Liver (tissue), 9 donors: Measurements from ENCODE around the gene GULP1. TPM values are rescaled to one million over a fixed set of nuclear protein-coding genes. Genes with fewer than 3 reads are reported as not detected.

Experiments
- DNase-seq: peaks from one replicate; pipeline ENCODE4 v3.0.0-alpha.2; 2017; ENCODE audit warnings: low spot score
- H3K27ac ChIP-seq, 2 donors: one replicate each; pipeline ENCODE4 v1.7.0; 2013; ENCODE audit warnings: inconsistent platforms in 2 of 2, low read length in 2 of 2, control low read depth in 1 of 2, low read depth in 1 of 2, mild to moderate bottlenecking in 1 of 2
- H3K27me3 ChIP-seq, 4 donors: one replicate each; pipeline versions ENCODE4 v1.6.1 to v1.7.0; 2013; ENCODE audit warnings: low read length in 3 of 4, inconsistent platforms in 1 of 4, mild to moderate bottlenecking in 1 of 4, moderate library complexity in 1 of 4; ENCODE audit not compliant: control insufficient read depth in 4 of 4, insufficient read depth in 4 of 4
- H3K36me3 ChIP-seq, 4 donors: one replicate each; pipeline versions ENCODE4 v1.6.1 to v1.7.0; 2013; ENCODE audit warnings: low read length in 3 of 4, mild to moderate bottlenecking in 3 of 4, low read depth in 1 of 4, moderate library complexity in 1 of 4; ENCODE audit not compliant: control insufficient read depth in 4 of 4, insufficient read depth in 3 of 4
- H3K4me1 ChIP-seq, 4 donors: one replicate each; pipeline versions ENCODE4 v1.6.1 to v1.7.0; 2013; ENCODE audit warnings: low read length in 3 of 4, mild to moderate bottlenecking in 3 of 4, moderate library complexity in 1 of 4; ENCODE audit not compliant: control insufficient read depth in 4 of 4, insufficient read depth in 4 of 4
- H3K4me3 ChIP-seq, 3 donors: one replicate each; pipeline versions ENCODE4 v1.6.1 to v1.7.0; 2013; ENCODE audit warnings: low read length in 3 of 3, control low read depth in 1 of 3, low read depth in 1 of 3, mild to moderate bottlenecking in 1 of 3
- H3K9ac ChIP-seq, 2 donors: one replicate each; pipeline ENCODE4 v1.7.0; 2013; ENCODE audit warnings: low read length in 2 of 2, mild to moderate bottlenecking in 2 of 2, moderate library complexity in 2 of 2, control low read depth in 1 of 2, low read depth in 1 of 2
- H3K9me3 ChIP-seq, 4 donors: one replicate each; pipeline versions ENCODE4 v1.6.1 to v1.7.0; 2013; ENCODE audit warnings: low read length in 3 of 4; ENCODE audit not compliant: control insufficient read depth in 4 of 4
- EGR1 ChIP-seq, 2 donors: IDR thresholded peaks; 2 replicates each; pipeline ENCODE4 v1.6.1; 2016 to 2018; ENCODE audit warnings: antibody characterized with exemption in 2 of 2, low read depth in 2 of 2
- FOXA1 ChIP-seq: IDR thresholded peaks from 2 replicates; pipeline ENCODE4 v1.6.1; 2016; ENCODE audit warnings: antibody characterized with exemption
- FOXA2 ChIP-seq: IDR thresholded peaks from 2 replicates; pipeline ENCODE4 v1.6.1; 2016; ENCODE audit warnings: antibody characterized with exemption
- GABPA ChIP-seq, 2 donors: IDR thresholded peaks in 1 of 2; conservative IDR thresholded peaks in 1 of 2; 2 replicates each; pipeline ENCODE4 v1.6.1; 2016; ENCODE audit warnings: antibody characterized with exemption in 2 of 2, mild to moderate bottlenecking in 1 of 2, moderate library complexity in 1 of 2
- HNF4A ChIP-seq, 2 donors: conservative IDR thresholded peaks; 2 replicates each; pipeline ENCODE4 v1.6.1; 2016; ENCODE audit warnings: antibody characterized with exemption in 2 of 2, mild to moderate bottlenecking in 2 of 2
- HNF4G ChIP-seq: IDR thresholded peaks from 2 replicates; pipeline ENCODE4 v1.6.1; 2016; ENCODE audit warnings: antibody characterized with exemption
- JUND ChIP-seq, 2 donors: IDR thresholded peaks; 2 replicates each; pipeline ENCODE4 v1.6.1; 2016; ENCODE audit warnings: antibody characterized with exemption in 2 of 2
- NR2F2 ChIP-seq: IDR thresholded peaks from 2 replicates; pipeline ENCODE4 v1.6.1; 2016; ENCODE audit warnings: antibody characterized with exemption
- RAD21 ChIP-seq, 2 donors: IDR thresholded peaks; 2 replicates each; pipeline ENCODE4 v1.6.1; 2016; ENCODE audit warnings: antibody characterized with exemption in 2 of 2, mild to moderate bottlenecking in 2 of 2
- SP1 ChIP-seq: IDR thresholded peaks from 2 replicates; pipeline ENCODE4 v1.6.1; 2018; ENCODE audit warnings: antibody characterized with exemption, mild to moderate bottlenecking
- TAF1 ChIP-seq: conservative IDR thresholded peaks from 2 replicates; pipeline ENCODE4 v1.6.1; 2016; ENCODE audit warnings: antibody characterized with exemption, mild to moderate bottlenecking
- WGBS: extraction: QIAGEN DNeasy Blood & Tissue Kit; methylation state at CpG from one replicate; pipeline ENCODE4 v1.1.7; 2013; 5-methylcytosine and 5-hydroxymethylcytosine counted together
- polyA plus RNA-seq, 2 donors: library from polyadenylated mRNA; stranded (reverse) in 1 of 2; unstranded in 1 of 2; fragments of 200-250 nt in 1 of 2; fragments of >200 nt in 1 of 2; fragmentation: Nextera tagmentation in 1 of 2; extraction: Ambion mirVana in 1 of 2; gene quantifications; one replicate each; pipeline versions ENCODE4 v1.2.1 to v1.2.3, GENCODE V29; 2013 to 2015
- total RNA-seq, 2 donors: library from RNA; depleted of rRNA; stranded (reverse); fragments of >200 nt; gene quantifications; one replicate each; pipeline ENCODE4 v1.2.3, GENCODE V29; 2014
- TF ChIP-seq, protein P1 (sequence below): IDR thresholded peaks from 2 replicates; pipeline ENCODE4 v1.6.1; 2016; ENCODE audit warnings: antibody characterized with exemption
- TF ChIP-seq, protein P2 (sequence below): IDR thresholded peaks from 2 replicates; pipeline ENCODE4 v1.6.1; 2016; ENCODE audit warnings: antibody characterized with exemption, mild to moderate bottlenecking
- TF ChIP-seq, protein P3 (sequence below): IDR thresholded peaks from 2 replicates; pipeline ENCODE4 v1.6.1; 2016; ENCODE audit warnings: antibody characterized with exemption
- TF ChIP-seq, protein P4 (sequence below): IDR thresholded peaks from 2 replicates; pipeline ENCODE4 v1.6.1; 2016; ENCODE audit warnings: antibody characterized with exemption
- TF ChIP-seq, protein P5 (sequence below): fragments of 150-350 bp; IDR thresholded peaks from 2 replicates; pipeline ENCODE4 v1.5.1; 2017; ENCODE audit warnings: improper control_type of control experiment, low read depth, low read length; ENCODE audit not compliant: missing input control
- donor health status: healthy.
- donor health status: healthy.
- donor health status: healthy.
- donor health status: healthy.
- donor health status: healthy.

The GULP1 gene
- total and polyA plus RNA-seq, 4 donors: 0.53 to 6.9 (median 0.89) TPM

DNA sequence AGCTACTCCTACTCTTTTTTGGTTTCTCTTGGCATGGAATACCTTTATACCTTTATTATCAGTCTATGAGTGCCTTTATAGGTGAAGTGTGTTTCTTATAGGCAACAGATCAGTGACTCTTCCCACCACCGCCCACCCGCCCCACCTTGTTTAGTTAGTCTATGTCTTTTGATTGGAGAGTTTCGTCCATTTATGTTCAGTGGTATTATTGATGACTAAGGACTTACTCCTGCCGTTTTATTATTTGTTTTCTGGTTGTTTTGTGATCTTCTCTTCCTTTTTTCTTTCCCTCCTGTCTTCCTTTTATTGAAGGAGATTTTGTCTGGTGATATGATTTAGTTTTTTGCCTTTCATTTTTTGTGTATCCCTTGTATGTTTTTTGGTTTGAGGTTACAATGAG lies 179.5 kb downstream of the GULP1 start:
- H3K9ac ChIP-seq: no peak overlapping the region
- TF ChIP-seq RAD21 (IDR thresholded peaks at IDR 0.05): no peak
- TF ChIP-seq, protein P1, sequence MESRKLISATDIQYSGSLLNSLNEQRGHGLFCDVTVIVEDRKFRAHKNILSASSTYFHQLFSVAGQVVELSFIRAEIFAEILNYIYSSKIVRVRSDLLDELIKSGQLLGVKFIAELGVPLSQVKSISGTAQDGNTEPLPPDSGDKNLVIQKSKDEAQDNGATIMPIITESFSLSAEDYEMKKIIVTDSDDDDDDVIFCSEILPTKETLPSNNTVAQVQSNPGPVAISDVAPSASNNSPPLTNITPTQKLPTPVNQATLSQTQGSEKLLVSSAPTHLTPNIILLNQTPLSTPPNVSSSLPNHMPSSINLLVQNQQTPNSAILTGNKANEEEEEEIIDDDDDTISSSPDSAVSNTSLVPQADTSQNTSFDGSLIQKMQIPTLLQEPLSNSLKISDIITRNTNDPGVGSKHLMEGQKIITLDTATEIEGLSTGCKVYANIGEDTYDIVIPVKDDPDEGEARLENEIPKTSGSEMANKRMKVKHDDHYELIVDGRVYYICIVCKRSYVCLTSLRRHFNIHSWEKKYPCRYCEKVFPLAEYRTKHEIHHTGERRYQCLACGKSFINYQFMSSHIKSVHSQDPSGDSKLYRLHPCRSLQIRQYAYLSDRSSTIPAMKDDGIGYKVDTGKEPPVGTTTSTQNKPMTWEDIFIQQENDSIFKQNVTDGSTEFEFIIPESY: no peak
- no peak for TF ChIP-seq JUND (IDR thresholded peaks at IDR 0.05)
- TF ChIP-seq EGR1 (IDR thresholded peaks at IDR 0.05; ENCODE audit: low read depth in 2 of 2): no peak
- TF ChIP-seq FOXA2: no peak
- TF ChIP-seq, protein P2, sequence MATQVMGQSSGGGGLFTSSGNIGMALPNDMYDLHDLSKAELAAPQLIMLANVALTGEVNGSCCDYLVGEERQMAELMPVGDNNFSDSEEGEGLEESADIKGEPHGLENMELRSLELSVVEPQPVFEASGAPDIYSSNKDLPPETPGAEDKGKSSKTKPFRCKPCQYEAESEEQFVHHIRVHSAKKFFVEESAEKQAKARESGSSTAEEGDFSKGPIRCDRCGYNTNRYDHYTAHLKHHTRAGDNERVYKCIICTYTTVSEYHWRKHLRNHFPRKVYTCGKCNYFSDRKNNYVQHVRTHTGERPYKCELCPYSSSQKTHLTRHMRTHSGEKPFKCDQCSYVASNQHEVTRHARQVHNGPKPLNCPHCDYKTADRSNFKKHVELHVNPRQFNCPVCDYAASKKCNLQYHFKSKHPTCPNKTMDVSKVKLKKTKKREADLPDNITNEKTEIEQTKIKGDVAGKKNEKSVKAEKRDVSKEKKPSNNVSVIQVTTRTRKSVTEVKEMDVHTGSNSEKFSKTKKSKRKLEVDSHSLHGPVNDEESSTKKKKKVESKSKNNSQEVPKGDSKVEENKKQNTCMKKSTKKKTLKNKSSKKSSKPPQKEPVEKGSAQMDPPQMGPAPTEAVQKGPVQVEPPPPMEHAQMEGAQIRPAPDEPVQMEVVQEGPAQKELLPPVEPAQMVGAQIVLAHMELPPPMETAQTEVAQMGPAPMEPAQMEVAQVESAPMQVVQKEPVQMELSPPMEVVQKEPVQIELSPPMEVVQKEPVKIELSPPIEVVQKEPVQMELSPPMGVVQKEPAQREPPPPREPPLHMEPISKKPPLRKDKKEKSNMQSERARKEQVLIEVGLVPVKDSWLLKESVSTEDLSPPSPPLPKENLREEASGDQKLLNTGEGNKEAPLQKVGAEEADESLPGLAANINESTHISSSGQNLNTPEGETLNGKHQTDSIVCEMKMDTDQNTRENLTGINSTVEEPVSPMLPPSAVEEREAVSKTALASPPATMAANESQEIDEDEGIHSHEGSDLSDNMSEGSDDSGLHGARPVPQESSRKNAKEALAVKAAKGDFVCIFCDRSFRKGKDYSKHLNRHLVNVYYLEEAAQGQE: no peak
- no peak for TF ChIP-seq FOXA1
- no peaks in the 10 kb centered on the region for H3K36me3 ChIP-seq
- no peaks in the 10 kb centered on the region for H3K9me3 ChIP-seq
- H3K4me3 ChIP-seq: no peak overlapping the region
- H3K27me3 ChIP-seq: no peaks in the 10 kb centered on the region
- 88% methylated on average over 4 of the region's 4 CpGs for WGBS
- no peaks in the 10 kb centered on the region for H3K4me1 ChIP-seq
- no peak for DNase-seq
- H3K27ac ChIP-seq: no peak overlapping the region

DNA sequence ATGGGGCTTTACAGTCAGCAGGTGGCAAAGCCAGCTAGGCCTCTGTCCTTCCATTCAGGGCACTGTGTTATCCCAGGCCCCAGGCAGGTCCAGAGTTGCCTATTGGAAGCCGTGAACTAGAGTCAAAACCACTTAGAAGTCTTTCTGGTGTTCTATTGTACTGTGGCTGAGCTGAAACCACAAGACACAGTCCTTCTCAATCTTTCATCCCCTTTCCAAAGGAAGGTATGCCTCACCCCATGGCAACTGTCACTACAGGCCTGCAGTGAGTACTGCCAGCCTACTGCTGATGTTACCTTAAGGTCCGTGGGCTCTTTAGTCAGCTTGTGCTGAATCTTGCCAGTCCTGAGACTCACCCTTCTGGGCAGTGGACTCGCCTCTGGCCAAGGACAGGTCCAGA lies 181.6 kb downstream of the GULP1 start:
- Histone ChIP-seq H3K27me3 (no peaks in the 10 kb centered on the region), H3K27ac (no peak overlapping the region), H3K9ac (no peak overlapping the region), H3K4me1 (no peaks in the 10 kb centered on the region), H3K4me3 (no peak overlapping the region), H3K9me3 (no peaks in the 10 kb centered on the region), H3K36me3 (no peaks in the 10 kb centered on the region)
- WGBS: 82% methylated on average over 3 of the region's 3 CpGs
- no peak for TF ChIP-seq EGR1 (IDR thresholded peaks at IDR 0.05; ENCODE audit: low read depth in 2 of 2)
- TF ChIP-seq TAF1: no peak
- no peak for TF ChIP-seq HNF4A (conservative IDR thresholded peaks at IDR 0.05)
- TF ChIP-seq, protein P3, sequence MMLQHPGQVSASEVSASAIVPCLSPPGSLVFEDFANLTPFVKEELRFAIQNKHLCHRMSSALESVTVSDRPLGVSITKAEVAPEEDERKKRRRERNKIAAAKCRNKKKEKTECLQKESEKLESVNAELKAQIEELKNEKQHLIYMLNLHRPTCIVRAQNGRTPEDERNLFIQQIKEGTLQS: no peak
- no peak for TF ChIP-seq HNF4G
- no peak for TF ChIP-seq GABPA (IDR thresholded peaks at IDR 0.05 in 1 of 2, conservative IDR thresholded peaks at IDR 0.05 in 1 of 2)
- TF ChIP-seq, protein P4, sequence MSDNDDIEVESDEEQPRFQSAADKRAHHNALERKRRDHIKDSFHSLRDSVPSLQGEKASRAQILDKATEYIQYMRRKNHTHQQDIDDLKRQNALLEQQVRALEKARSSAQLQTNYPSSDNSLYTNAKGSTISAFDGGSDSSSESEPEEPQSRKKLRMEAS: no peak
- TF ChIP-seq, protein P5, sequence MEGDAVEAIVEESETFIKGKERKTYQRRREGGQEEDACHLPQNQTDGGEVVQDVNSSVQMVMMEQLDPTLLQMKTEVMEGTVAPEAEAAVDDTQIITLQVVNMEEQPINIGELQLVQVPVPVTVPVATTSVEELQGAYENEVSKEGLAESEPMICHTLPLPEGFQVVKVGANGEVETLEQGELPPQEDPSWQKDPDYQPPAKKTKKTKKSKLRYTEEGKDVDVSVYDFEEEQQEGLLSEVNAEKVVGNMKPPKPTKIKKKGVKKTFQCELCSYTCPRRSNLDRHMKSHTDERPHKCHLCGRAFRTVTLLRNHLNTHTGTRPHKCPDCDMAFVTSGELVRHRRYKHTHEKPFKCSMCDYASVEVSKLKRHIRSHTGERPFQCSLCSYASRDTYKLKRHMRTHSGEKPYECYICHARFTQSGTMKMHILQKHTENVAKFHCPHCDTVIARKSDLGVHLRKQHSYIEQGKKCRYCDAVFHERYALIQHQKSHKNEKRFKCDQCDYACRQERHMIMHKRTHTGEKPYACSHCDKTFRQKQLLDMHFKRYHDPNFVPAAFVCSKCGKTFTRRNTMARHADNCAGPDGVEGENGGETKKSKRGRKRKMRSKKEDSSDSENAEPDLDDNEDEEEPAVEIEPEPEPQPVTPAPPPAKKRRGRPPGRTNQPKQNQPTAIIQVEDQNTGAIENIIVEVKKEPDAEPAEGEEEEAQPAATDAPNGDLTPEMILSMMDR: no peak
- no peak for TF ChIP-seq SP1
- TF ChIP-seq JUND (IDR thresholded peaks at IDR 0.05): no peak
- no peak for TF ChIP-seq NR2F2
- no peak for DNase-seq
